ENCODE results near the gene APOH.

Gene APOH

GRCh38 chr17:66198242-66198641, 31.0 kb downstream of the APOH start:
- no peak for DNase-seq (ENCODE audit: low read depth in 2 of 2, low spot score in 1 of 2)

- DNase-seq (ENCODE audit: low read depth in 2 of 2, low spot score in 1 of 2) = no peak
These were observed 36.9 kb downstream of the APOH start for GRCh38 chr17:66192378-66192687.

GRCh38 chr17:66191593-66192377, 37.4 kb downstream of the APOH start, which contains the start of gene CEP112:
Gene CEP112 (minus strand): TSS chr17:66192133.
- DNase-seq (ENCODE audit: low read depth in 2 of 2, low spot score in 1 of 2) = peak; percentile 77 to 84

GRCh38 chr17:66190738-66191592, 38.2 kb downstream of the APOH start:
- DNase-seq (ENCODE audit: low read depth in 2 of 2, low spot score in 1 of 2) = no peak

GRCh38 chr17:66187718-66188117, 41.5 kb downstream of the APOH start:
- DNase-seq (ENCODE audit: low read depth in 2 of 2, low spot score in 1 of 2) = no peak

GRCh38 chr17:66185862-66186261, 43.4 kb downstream of the APOH start:
- DNase-seq (ENCODE audit: low read depth in 2 of 2, low spot score in 1 of 2) = no peak

- no peak for DNase-seq (ENCODE audit: low read depth in 2 of 2, low spot score in 1 of 2)
These were observed 44.8 kb downstream of the APOH start for GRCh38 chr17:66184392-66184791.

GRCh38 chr17:66183529-66183928, 45.7 kb downstream of the APOH start:
- no peak for DNase-seq (ENCODE audit: low read depth in 2 of 2, low spot score in 1 of 2)

GRCh38 chr17:66178642-66179041, 50.6 kb downstream of the APOH start:
- DNase-seq (ENCODE audit: low read depth in 2 of 2, low spot score in 1 of 2) = no peak

- no peak for DNase-seq (ENCODE audit: low read depth in 2 of 2, low spot score in 1 of 2)
These were observed 52.2 kb downstream of the APOH start for GRCh38 chr17:66177048-66177447.

GRCh38 chr17:66175892-66176291, 53.3 kb downstream of the APOH start:
- no peak for DNase-seq (ENCODE audit: low read depth in 2 of 2, low spot score in 1 of 2)

- DNase-seq (ENCODE audit: low read depth in 2 of 2, low spot score in 1 of 2) = no peak
These were observed 56.5 kb downstream of the APOH start for GRCh38 chr17:66172691-66173223.

- no peak for DNase-seq (ENCODE audit: low read depth in 2 of 2, low spot score in 1 of 2)
These were observed 57.1 kb downstream of the APOH start for GRCh38 chr17:66172144-66172543.

- no peak for DNase-seq (ENCODE audit: low read depth in 2 of 2, low spot score in 1 of 2)
These were observed 57.5 kb downstream of the APOH start for GRCh38 chr17:66171692-66172091.

GRCh38 chr17:66171172-66171571, 58.0 kb downstream of the APOH start:
- DNase-seq (ENCODE audit: low read depth in 2 of 2, low spot score in 1 of 2) = no peak

GRCh38 chr17:66169839-66170238, 59.4 kb downstream of the APOH start:
- no peak for DNase-seq (ENCODE audit: low read depth in 2 of 2, low spot score in 1 of 2)

GRCh38 chr17:66167189-66167815, 61.9 kb downstream of the APOH start:
- no peak for DNase-seq (ENCODE audit: low read depth in 2 of 2, low spot score in 1 of 2)

- DNase-seq (ENCODE audit: low read depth in 2 of 2, low spot score in 1 of 2) = no peak
These were observed 63.6 kb downstream of the APOH start for GRCh38 chr17:66165537-66166123.

Data from stimulated activated CD8-positive, alpha-beta memory T cell treated with anti-CD3 and anti-CD28 coated beads, Interleukin-4, amount 100 ng/mL, for 4 hours (primary cell).